GM19397 (cell line): ENCODE data around the gene COX7C.
"Not testable (repeated sequence)": the region's sequence is repeated elsewhere in the genome, so short reads cannot be mapped to it uniquely, and the experiment has no call there.

Experiments
- ATAC-seq: cut with Tn5 transposase; IDR thresholded peaks from one replicate; pipeline ENCODE4 v1.9.1; 2021; ENCODE audit warnings: mild to moderate bottlenecking, moderate library complexity; ENCODE audit not compliant: unreplicated experiment

COX7C gene

GRCh38 chr5:86617756-86618576 is at the start of gene COX7C:
Gene COX7C, plus strand, starts transcription at chr5:86617941. Its CDS starts 115 bp downstream, at chr5:86618056.
- peak; percentile 98 for ATAC-seq

GRCh38 chr5:86569522-86570426 is 48.0 kb upstream of the COX7C start:
- ATAC-seq: not testable (repeated sequence)

- no peak for ATAC-seq
These were observed 47.2 kb upstream of the COX7C start for GRCh38 chr5:86570427-86571083.

- not testable (repeated sequence) for ATAC-seq
These were observed 46.6 kb upstream of the COX7C start for GRCh38 chr5:86571109-86571508.

GRCh38 chr5:86572825-86573517 is 44.8 kb upstream of the COX7C start:
- ATAC-seq: no peak

GRCh38 chr5:86579502-86579901 is 38.2 kb upstream of the COX7C start:
- ATAC-seq: no peak

GRCh38 chr5:86596476-86596875 is 21.3 kb upstream of the COX7C start:
- no peak for ATAC-seq

- no peak for ATAC-seq
These were observed 11.9 kb upstream of the COX7C start for GRCh38 chr5:86605881-86606280.

- ATAC-seq: no peak
These were observed 4.3 kb upstream of the COX7C start for GRCh38 chr5:86613455-86613854.

GRCh38 chr5:86617309-86617755 is 409 bp upstream of the COX7C start:
- no peak for ATAC-seq

GRCh38 chr5:86623785-86624483 is 6.2 kb downstream of the COX7C start:
- ATAC-seq: no peak

- ATAC-seq: no peak
These were observed 7.4 kb downstream of the COX7C start for GRCh38 chr5:86625148-86625547.

- ATAC-seq: no peak
These were observed 8.4 kb downstream of the COX7C start for GRCh38 chr5:86626149-86626548.

GRCh38 chr5:86631165-86631564 is 13.4 kb downstream of the COX7C start:
- ATAC-seq: no peak

GRCh38 chr5:86640998-86641397 is 23.3 kb downstream of the COX7C start:
- ATAC-seq: no peak

- ATAC-seq: no peak
These were observed 27.1 kb downstream of the COX7C start for GRCh38 chr5:86644843-86645242.

GRCh38 chr5:86645885-86646284 is 28.1 kb downstream of the COX7C start:
- no peak for ATAC-seq

GRCh38 chr5:86646671-86647070 is 28.9 kb downstream of the COX7C start:
- ATAC-seq: no peak

GRCh38 chr5:86649832-86650505 is 32.2 kb downstream of the COX7C start:
- ATAC-seq: no peak
